Suprapubic skin (tissue), 4 donors: Measurements from ENCODE around the gene CCDC127.
"Not testable (repeated sequence)": the region's sequence is repeated elsewhere in the genome, so short reads cannot be mapped to it uniquely, and the experiment has no call there.

ENCODE experiments used
- EP300 ChIP-seq: sonication (generic); formaldehyde crosslinking; IDR thresholded peaks from one replicate; pipeline ENCODE4 v1.6.1; 2017; ENCODE audit warnings: antibody characterized with exemption
- POLR2A ChIP-seq, 2 donors: fragments of 450-650 bp; IDR thresholded peaks; one replicate each; pipeline ENCODE4 v1.6.1; 2017; ENCODE audit warnings: antibody characterized with exemption in 2 of 2, mild to moderate bottlenecking in 2 of 2, moderate library complexity in 2 of 2
- POLR2AphosphoS5 ChIP-seq, 3 donors: sonication (generic); formaldehyde crosslinking; IDR thresholded peaks; one replicate each; pipeline ENCODE4 v1.6.1; 2017; ENCODE audit warnings: antibody characterized with exemption in 3 of 3
- TF ChIP-seq, protein P1 (sequence below), 2 donors: fragments of 200-600 bp in 1 of 2; fragments of 450-650 bp in 1 of 2; sonication (generic) in 1 of 2; IDR thresholded peaks; one replicate each; pipeline ENCODE4 v1.5.1; 2016 to 2019; ENCODE audit warnings: antibody characterized with exemption in 2 of 2, mild to moderate bottlenecking in 1 of 2, moderate library complexity in 1 of 2

DNA sequence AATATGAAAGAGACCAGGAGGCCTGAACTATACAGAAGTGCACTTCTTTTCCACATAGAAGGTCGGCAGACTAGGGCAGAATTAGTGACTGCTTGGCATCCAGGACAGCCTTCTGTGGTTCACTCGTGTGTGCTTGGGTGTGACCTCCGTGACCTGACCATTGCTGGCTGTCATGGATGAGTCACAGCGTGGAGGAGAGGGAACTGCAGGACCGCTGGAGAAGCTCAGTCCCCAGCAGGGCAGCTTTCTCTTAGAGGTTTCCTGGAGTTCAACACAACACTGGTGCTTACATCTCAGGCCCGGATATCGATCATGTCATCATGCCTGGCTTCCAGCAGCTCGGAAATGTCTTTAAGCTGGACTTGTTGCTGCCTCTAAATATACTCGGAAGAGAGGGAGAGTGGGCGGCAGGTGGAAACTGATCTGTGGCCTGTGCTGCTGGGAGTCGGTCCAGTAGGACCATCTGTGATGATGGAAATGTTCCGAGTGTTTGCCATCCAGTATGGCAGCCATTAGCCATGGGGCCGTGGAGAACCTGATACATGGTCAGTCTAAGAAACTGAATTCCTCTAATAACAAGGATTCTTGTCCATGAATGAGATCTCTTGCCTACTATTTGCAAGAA is 23.2 kb upstream of the CCDC127 start:
- TF ChIP-seq, protein P1, sequence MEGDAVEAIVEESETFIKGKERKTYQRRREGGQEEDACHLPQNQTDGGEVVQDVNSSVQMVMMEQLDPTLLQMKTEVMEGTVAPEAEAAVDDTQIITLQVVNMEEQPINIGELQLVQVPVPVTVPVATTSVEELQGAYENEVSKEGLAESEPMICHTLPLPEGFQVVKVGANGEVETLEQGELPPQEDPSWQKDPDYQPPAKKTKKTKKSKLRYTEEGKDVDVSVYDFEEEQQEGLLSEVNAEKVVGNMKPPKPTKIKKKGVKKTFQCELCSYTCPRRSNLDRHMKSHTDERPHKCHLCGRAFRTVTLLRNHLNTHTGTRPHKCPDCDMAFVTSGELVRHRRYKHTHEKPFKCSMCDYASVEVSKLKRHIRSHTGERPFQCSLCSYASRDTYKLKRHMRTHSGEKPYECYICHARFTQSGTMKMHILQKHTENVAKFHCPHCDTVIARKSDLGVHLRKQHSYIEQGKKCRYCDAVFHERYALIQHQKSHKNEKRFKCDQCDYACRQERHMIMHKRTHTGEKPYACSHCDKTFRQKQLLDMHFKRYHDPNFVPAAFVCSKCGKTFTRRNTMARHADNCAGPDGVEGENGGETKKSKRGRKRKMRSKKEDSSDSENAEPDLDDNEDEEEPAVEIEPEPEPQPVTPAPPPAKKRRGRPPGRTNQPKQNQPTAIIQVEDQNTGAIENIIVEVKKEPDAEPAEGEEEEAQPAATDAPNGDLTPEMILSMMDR (IDR thresholded peaks at IDR 0.05), result not testable (repeated sequence)
- not testable (repeated sequence) for TF ChIP-seq POLR2A (IDR thresholded peaks at IDR 0.05); EP300; POLR2AphosphoS5 (IDR thresholded peaks at IDR 0.05)
